ENCODE measurements around the gene MAB21L1. TPM values are rescaled to one million over a fixed set of nuclear protein-coding genes. Genes with fewer than 3 reads are reported as not detected.

Gene MAB21L1
- total RNA-seq, 4 donors from 2014 or later = 0.31 to 2.0 (median 0.37) TPM; not detected in 1

GRCh38 chr13:35475212-35475959 is 1.1 kb downstream of the MAB21L1 start:
- DNase-seq (ENCODE audit: low spot score) = no peak
- no peak for TF ChIP-seq CTCF (IDR thresholded peaks at IDR 0.05)

DNA sequence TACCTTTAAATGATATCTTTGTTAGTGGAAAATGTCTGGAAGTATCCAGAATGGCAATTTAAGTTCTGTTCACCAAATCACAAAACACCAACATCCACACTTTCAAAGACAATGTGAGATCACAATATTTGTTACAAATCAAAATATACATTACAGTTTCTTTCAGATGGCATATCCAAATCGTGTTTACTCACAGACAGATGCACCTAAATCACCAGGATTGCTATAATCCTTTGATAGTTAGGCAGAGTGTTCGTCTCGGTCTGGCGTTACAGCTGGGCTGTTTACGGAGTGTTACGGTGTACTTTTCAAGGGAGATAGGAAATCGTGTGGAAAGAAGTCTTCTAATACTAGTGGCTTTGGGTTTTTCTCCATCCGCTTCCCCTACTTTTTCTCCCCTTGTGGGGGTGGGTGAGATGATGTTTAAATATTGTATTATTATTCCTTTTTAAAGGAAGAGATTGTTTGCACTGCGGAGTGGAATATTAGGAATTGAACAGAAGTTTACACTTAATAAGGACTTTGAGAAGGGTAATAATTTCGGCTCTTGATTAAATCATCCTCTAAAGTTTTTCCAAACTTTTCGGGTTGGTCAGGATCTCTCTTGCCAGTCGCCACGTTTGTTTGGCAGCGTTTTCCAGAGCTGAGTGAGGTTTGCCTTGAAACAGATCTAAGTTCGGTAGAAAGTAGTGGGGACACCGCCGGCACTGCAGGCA is 1.8 kb downstream of the MAB21L1 start:
- ATAC-seq (ENCODE audit: low FRiP score) (no peak), DNase-seq (ENCODE audit: low spot score) (no peak)
- no peak for TF ChIP-seq CTCF (IDR thresholded peaks at IDR 0.05)

More at GRCh38 chr13:35475212-35475959, 1.1 kb downstream of the MAB21L1 start:
- no peak for ATAC-seq (ENCODE audit: low FRiP score)

DNA sequence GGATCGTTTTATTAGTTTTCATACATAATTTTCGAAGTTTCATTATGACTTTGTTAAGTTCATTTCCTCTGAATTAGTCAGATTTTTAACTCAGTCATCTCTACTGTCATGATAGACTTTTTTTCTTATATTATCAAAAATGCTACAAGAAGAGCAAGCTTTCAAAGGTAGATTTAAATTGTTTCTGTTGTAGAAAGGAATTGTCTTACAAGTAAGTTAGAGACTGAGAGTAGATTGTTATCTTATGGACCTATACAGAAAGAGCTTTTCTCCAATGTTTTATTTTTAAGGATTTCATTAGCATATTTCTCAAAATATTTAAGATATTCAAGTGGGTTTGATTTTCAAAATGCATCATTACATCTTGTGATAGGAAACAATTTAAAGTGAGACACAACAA is 2.7 kb downstream of the MAB21L1 start:
- DNase-seq (ENCODE audit: low spot score) (no peak), ATAC-seq (ENCODE audit: low FRiP score) (no peak)
- no peak for TF ChIP-seq CTCF (IDR thresholded peaks at IDR 0.05)

DNA sequence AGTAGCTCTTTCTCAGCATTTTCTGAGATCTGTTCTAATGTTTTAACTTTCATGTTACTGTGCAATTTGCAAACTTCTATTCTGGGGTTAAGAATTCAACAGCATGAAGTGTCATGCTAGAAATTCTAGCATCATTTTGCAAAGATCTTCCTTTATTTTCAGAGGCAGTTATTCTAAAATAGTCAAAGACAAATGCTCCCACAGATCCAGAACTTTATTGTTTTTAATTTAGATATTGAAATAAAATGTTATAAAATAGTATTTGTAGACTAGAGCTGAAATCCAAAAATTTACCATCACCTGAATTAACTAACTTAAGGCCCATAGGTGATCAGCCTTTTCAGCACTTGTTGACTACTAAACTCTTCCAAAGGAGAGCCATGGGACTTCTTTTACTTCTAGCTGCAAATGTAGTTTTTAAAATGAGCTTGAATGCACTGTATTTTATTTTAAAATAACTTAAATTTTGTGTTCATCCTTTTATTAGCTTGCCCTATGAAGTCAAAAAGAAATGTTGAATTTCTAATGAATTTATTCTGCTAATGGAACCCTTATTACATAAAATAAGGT is 3.2 kb downstream of the MAB21L1 start:
- ATAC-seq (ENCODE audit: low FRiP score) (no peak), DNase-seq (ENCODE audit: low spot score) (no peak)
- no peak for TF ChIP-seq CTCF (IDR thresholded peaks at IDR 0.05)

- DNase-seq (ENCODE audit: low spot score) = no peak
- TF ChIP-seq CTCF (IDR thresholded peaks at IDR 0.05) = no peak
- no peak for ATAC-seq (ENCODE audit: low FRiP score)
Measured at GRCh38 chr13:35472323-35472881, 4.1 kb downstream of the MAB21L1 start.

GRCh38 chr13:35471706-35472322 is 4.7 kb downstream of the MAB21L1 start:
- no peak for TF ChIP-seq CTCF (IDR thresholded peaks at IDR 0.05)
- ATAC-seq (ENCODE audit: low FRiP score) = no peak
- DNase-seq (ENCODE audit: low spot score) = no peak
